Epithelial cell of esophagus (primary cell): ENCODE results near the gene KRTAP5-11.
"Not testable (repeated sequence)": the region's sequence is repeated elsewhere in the genome, so short reads cannot be mapped to it uniquely, and the experiment has no call there.

Experiments used
- DNase-seq: peaks from one replicate; pipeline ENCODE4 v3.0.0; 2010; ENCODE audit warnings: low read depth
- H3K4me3 ChIP-seq: 2 replicates; pipeline ENCODE4 v1.5.1; 2011; ENCODE audit warnings: mild to moderate bottlenecking, low read length, control low read depth
- CTCF ChIP-seq: IDR thresholded peaks from 2 replicates; pipeline ENCODE4 v1.5.1; 2011; ENCODE audit warnings: low read depth, mild to moderate bottlenecking, low read length, control low read depth, inconsistent platforms; ENCODE audit not compliant: insufficient read depth; ENCODE audit errors: missing control alignments

Gene KRTAP5-11

GRCh38 chr11:71582309-71582895 is at the start of gene KRTAP5-11:
KRTAP5-11 (minus strand) TSS chr11:71582875; CDS start chr11:71582837, 38 bp downstream.
- no peak for TF ChIP-seq CTCF
- no peak within 1 kb of the TSS for H3K4me3 ChIP-seq
- no peak for DNase-seq

- not testable (repeated sequence) for H3K4me3 ChIP-seq
Observed at GRCh38 chr11:71631551-71631950, 48.9 kb upstream of the KRTAP5-11 start.

GRCh38 chr11:71630071-71630470 is 47.4 kb upstream of the KRTAP5-11 start:
- not testable (repeated sequence) for H3K4me3 ChIP-seq
- peak; percentile 8 for DNase-seq

More at GRCh38 chr11:71631551-71631950, 48.9 kb upstream of the KRTAP5-11 start:
- not testable (repeated sequence) for DNase-seq

- DNase-seq, H3K4me3 ChIP-seq: not testable (repeated sequence)
Observed at GRCh38 chr11:71628943-71629342, 46.3 kb upstream of the KRTAP5-11 start.

GRCh38 chr11:71623226-71623625 is 40.6 kb upstream of the KRTAP5-11 start:
- not testable (repeated sequence) for DNase-seq, H3K4me3 ChIP-seq

GRCh38 chr11:71622561-71622960 is 39.9 kb upstream of the KRTAP5-11 start:
- not testable (repeated sequence) for DNase-seq, H3K4me3 ChIP-seq

- DNase-seq: peak; percentile 95
- H3K4me3 ChIP-seq: not testable (repeated sequence)
Observed at GRCh38 chr11:71615003-71615402, 32.3 kb upstream of the KRTAP5-11 start.

- DNase-seq, H3K4me3 ChIP-seq: not testable (repeated sequence)
Observed at GRCh38 chr11:71614366-71614917, 31.8 kb upstream of the KRTAP5-11 start.

- H3K4me3 ChIP-seq, DNase-seq: not testable (repeated sequence)
Observed at GRCh38 chr11:71613931-71614330, 31.3 kb upstream of the KRTAP5-11 start.

GRCh38 chr11:71611218-71611910 is 28.7 kb upstream of the KRTAP5-11 start:
- H3K4me3 ChIP-seq: not testable (repeated sequence)

GRCh38 chr11:71608272-71608671 is 25.6 kb upstream of the KRTAP5-11 start:
- DNase-seq: not testable (repeated sequence)

More at GRCh38 chr11:71611218-71611910, 28.7 kb upstream of the KRTAP5-11 start:
- not testable (repeated sequence) for DNase-seq

GRCh38 chr11:71607520-71608216 is 25.0 kb upstream of the KRTAP5-11 start:
- not testable (repeated sequence) for DNase-seq

More at GRCh38 chr11:71608272-71608671, 25.6 kb upstream of the KRTAP5-11 start:
- H3K4me3 ChIP-seq: not testable (repeated sequence)

GRCh38 chr11:71606853-71607519 is 24.3 kb upstream of the KRTAP5-11 start:
- DNase-seq, H3K4me3 ChIP-seq: not testable (repeated sequence)

More at GRCh38 chr11:71607520-71608216, 25.0 kb upstream of the KRTAP5-11 start:
- not testable (repeated sequence) for H3K4me3 ChIP-seq
